Body of pancreas (tissue), 4 donors: ENCODE measurements around the gene TRIM49D2. TPM values are rescaled to one million over a fixed set of nuclear protein-coding genes. Genes with fewer than 3 reads are reported as not detected.
A peak's percentile ranks its signal among the peaks of the same experiment; 100 is the strongest.
"Not testable (repeated sequence)": the region's sequence is repeated elsewhere in the genome, so short reads cannot be mapped to it uniquely, and the experiment has no call there.

ENCODE experiments used
- ATAC-seq: fragments of 150-250 bp; one replicate; pipeline ENCODE4 v1.9.1; 2016
- DNase-seq, 4 donors: peaks; one replicate each; pipeline ENCODE4 v3.0.0-alpha.2; 2019
- H3K27ac ChIP-seq, 4 donors: fragments of 200-600 bp; sonication (generic); 1 replicate in 3 of 4; 2 replicates in 1 of 4; pipeline versions ENCODE4 v1.5.1 to v1.6.1; 2016 to 2019; ENCODE audit warnings: mild to moderate bottlenecking in 1 of 4, mixed read lengths in 1 of 4, moderate library complexity in 1 of 4
- H3K27me3 ChIP-seq, 2 donors: fragments of 200-600 bp; sonication (generic); one replicate each; pipeline ENCODE4 v1.6.0; 2016; ENCODE audit warnings: mild to moderate bottlenecking in 1 of 2
- H3K36me3 ChIP-seq, 2 donors: fragments of 200-600 bp; sonication (generic); replicated peaks in 1 of 2; 2 replicates each; pipeline ENCODE4 v1.5.1; 2016; ENCODE audit warnings: low read depth in 2 of 2; ENCODE audit not compliant: insufficient read depth in 1 of 2
- H3K4me1 ChIP-seq: fragments of 200-600 bp; sonication (generic); one replicate; pipeline ENCODE4 v1.6.0; 2016
- H3K4me3 ChIP-seq, 2 donors: fragments of 200-600 bp; sonication (generic); 1 replicate in 1 of 2; 2 replicates in 1 of 2; pipeline ENCODE4 v1.5.1; 2016 to 2019
- H3K9me3 ChIP-seq, 3 donors: fragments of 200-600 bp; sonication (generic); 1 replicate in 2 of 3; 2 replicates in 1 of 3; pipeline ENCODE4 v1.5.1; 2016
- POLR2A ChIP-seq, 3 donors: fragments of 450-650 bp; IDR thresholded peaks; one replicate each; pipeline ENCODE4 v1.6.1; 2016; ENCODE audit warnings: antibody characterized with exemption in 3 of 3, mild to moderate bottlenecking in 2 of 3
- WGBS, 2 donors: methylation state at CpG; one replicate each; pipeline ENCODE4 v1.1.5; 2017; 5-methylcytosine and 5-hydroxymethylcytosine counted together
- intact Hi-C: fragments of 100-400 bp; cut with DNase I; formaldehyde crosslinking; loops from one replicate; pipeline ENCODE4 v1.15.1; 2023
- small RNA-seq: library from RNA; depleted of rRNA; stranded (forward); fragments of <200 nt; gene quantifications from one replicate; pipeline ENCODE3, GENCODE V24; 2016
- total RNA-seq, 2 donors: library from RNA; depleted of rRNA; stranded (reverse); fragments of >200 nt; gene quantifications; one replicate each; pipeline ENCODE4 v1.1.0, GENCODE V29; 2016
- TF ChIP-seq, protein P1 (sequence below), 7 experiments: fragments of 450-650 bp in 4 of 7; fragments of 200-600 bp in 3 of 7; sonication (generic) in 3 of 7; IDR thresholded peaks; one replicate each; pipeline ENCODE4 v1.5.1; 2016 to 2019; ENCODE audit warnings: antibody characterized with exemption in 7 of 7

TRIM49D2 gene, protein sequence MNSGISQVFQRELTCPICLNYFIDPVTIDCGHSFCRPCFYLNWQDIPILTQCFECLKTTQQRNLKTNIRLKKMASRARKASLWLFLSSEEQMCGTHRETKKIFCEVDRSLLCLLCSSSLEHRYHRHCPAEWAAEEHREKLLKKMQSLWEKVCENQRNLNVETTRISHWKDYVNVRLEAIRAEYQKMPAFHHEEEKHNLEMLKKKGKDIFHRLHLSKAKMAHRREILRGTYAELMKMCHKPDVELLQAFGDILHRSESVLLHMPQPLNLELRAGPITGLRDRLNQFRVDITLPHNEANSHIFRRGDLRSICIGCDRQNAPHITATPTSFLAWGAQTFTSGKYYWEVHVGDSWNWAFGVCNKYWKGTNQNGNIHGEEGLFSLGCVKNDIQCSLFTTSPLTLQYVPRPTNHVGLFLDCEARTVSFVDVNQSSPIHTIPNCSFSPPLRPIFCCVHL
- total RNA-seq, result not detected

DNA sequence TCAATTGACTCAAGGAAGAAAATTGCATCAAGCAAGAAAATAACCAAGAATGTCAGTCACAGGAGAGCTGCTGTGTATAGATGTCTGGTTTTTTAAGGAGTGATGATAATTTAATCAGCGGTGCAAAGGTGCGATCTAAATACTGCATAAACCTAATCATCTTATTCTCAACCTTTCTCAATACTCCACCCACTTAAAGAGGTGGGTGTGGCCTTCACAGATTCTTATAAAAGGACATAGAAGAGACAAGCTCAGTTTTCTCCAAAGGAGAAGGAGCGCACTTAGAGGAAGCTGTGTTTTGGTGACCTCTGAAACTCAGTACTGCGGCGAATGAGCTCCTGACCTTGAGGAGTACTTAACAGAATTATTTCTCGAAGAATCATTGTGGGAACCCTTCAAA is at the start of gene TRIM49D2:
TSS of gene TRIM49D2 (plus strand) at position 301 of the 400 bp plus-strand sequence. CDS start 2,698 bp downstream, outside the sequence.
- ATAC-seq, intact Hi-C loops, H3K27ac ChIP-seq, H3K36me3 ChIP-seq, H3K9me3 ChIP-seq, H3K27me3 ChIP-seq, DNase-seq, H3K4me3 ChIP-seq, H3K4me1 ChIP-seq: not testable (repeated sequence)
- 64 to 86% methylated on average over 2 of the region's 6 CpGs for WGBS, 2 donors

DNA sequence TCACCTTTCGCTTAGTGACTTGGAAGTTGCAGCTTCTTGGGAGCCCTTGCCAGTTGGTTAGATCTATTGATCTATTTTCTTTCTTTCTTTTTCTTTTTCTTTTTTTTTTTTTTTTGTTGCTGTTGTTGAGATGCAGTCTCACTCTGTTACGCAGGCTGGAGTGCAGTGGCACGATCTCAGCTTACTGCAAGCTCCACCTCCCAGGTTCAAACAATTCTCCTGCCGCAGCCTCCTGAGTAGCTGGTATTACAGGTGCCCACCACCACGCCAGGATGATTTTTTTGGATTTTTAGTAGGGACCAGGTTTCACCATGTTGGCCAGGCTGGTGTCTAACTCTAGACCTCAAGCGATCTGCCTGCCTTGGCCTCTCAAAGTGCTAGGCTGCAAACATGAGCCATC is 46.4 kb upstream of the TRIM49D2 start:
- H3K36me3 ChIP-seq, ATAC-seq, H3K4me3 ChIP-seq, H3K9me3 ChIP-seq, H3K27ac ChIP-seq, intact Hi-C loops, DNase-seq, H3K27me3 ChIP-seq, H3K4me1 ChIP-seq: not testable (repeated sequence)
- 63 to 78% methylated on average over 1 to 2 of the region's 6 CpGs for WGBS, 2 donors

DNA sequence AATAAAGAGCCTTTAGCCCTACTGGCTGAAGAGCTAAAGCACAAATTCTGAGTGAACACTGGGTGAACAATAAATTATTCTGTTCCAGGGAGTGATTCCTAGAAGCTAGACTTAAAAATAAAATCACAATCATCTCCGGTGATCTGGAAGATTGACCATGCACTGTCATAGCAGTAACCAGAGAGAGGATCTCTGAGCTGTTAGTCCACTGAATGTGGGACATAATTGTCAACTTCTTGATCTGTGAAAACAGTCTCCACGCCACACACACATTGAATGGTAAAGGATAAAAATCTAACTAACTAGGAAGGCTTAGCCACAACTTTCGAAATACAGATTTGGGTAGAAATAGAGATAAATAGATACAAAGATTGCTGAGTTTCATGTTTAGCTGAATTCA is 30.6 kb upstream of the TRIM49D2 start:
- ATAC-seq, H3K4me3 ChIP-seq, H3K9me3 ChIP-seq, DNase-seq, H3K27ac ChIP-seq, H3K4me1 ChIP-seq, H3K27me3 ChIP-seq, intact Hi-C loops, H3K36me3 ChIP-seq: not testable (repeated sequence)
- 56% methylated on average over 2 of the region's 3 CpGs; no CpG with 5 or more reads in 1 of the 2 donors for WGBS, 2 donors

DNA sequence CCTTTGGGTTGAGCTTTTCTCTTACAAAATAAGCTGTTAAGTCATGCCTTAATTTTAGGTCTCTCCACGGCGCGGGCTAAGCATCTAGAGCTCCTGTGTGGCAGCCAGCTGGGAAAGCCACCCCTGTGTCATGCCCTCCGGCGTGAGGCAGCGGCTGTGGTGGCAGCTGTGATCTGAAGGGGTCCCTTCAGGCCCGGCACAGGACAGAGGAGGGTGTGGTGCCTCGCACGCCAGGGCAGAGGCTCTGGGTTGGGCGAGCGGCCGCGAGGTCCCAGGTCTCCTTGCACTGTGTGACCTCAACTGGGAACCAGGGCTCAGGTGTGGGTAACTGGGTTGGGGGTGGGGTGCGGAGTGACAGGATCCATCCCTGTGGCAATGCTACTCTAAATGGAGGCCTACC is 23.1 kb upstream of the TRIM49D2 start:
- H3K9me3 ChIP-seq, H3K27ac ChIP-seq, H3K4me3 ChIP-seq, H3K36me3 ChIP-seq, H3K4me1 ChIP-seq, H3K27me3 ChIP-seq, intact Hi-C loops, ATAC-seq, DNase-seq: not testable (repeated sequence)
- no CpG with 5 or more reads among the region's 14 CpGs for WGBS, 2 donors

DNA sequence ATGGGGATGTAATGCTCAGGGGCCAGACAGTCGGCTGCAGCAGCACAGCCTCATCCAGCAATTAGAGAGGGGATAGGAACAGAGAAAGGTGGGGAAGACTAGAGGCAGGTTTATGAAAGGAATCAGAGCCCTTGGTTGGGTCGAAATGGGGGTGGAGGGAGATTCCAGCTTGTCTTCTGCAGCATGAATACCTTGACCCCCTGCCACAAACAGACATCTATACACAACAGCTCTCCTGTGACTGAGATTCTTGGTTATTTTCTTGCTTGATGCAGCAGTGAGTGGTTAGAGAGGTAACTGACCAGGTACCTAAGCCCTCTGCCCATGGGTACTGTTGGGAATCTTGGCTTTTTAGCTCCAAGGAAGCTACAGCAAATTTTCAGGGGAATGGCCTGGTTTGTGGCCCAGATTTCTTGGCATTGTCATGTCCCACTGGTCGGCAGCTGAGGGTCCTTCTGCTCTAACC is 1.6 kb upstream of the TRIM49D2 start, which contains the start of gene TRIM49D1:
TSS of gene TRIM49D1 (minus strand) at position 51 of the 466 bp plus-strand sequence. CDS start 4,535 bp downstream, outside the sequence.
- whole genome bisulfite sequencing, 2 donors, result 23 to 37% methylated on average over 3 of the region's 3 CpGs
- no peaks in the 10 kb centered on the region for H3K4me1 ChIP-seq
- no peak for ATAC-seq
- intact Hi-C loops, result no loop called here
- H3K27ac ChIP-seq, result no peak within 1 kb of the TSS
- no peaks in the 10 kb centered on the region for H3K36me3 ChIP-seq
- H3K27me3 ChIP-seq, result no peaks in the 10 kb centered on the region
- no peak for DNase-seq
- TF ChIP-seq, protein P1, sequence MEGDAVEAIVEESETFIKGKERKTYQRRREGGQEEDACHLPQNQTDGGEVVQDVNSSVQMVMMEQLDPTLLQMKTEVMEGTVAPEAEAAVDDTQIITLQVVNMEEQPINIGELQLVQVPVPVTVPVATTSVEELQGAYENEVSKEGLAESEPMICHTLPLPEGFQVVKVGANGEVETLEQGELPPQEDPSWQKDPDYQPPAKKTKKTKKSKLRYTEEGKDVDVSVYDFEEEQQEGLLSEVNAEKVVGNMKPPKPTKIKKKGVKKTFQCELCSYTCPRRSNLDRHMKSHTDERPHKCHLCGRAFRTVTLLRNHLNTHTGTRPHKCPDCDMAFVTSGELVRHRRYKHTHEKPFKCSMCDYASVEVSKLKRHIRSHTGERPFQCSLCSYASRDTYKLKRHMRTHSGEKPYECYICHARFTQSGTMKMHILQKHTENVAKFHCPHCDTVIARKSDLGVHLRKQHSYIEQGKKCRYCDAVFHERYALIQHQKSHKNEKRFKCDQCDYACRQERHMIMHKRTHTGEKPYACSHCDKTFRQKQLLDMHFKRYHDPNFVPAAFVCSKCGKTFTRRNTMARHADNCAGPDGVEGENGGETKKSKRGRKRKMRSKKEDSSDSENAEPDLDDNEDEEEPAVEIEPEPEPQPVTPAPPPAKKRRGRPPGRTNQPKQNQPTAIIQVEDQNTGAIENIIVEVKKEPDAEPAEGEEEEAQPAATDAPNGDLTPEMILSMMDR (IDR thresholded peaks at IDR 0.05), result no peak
- TF ChIP-seq POLR2A (IDR thresholded peaks at IDR 0.05), result no peak
- no peak within 1 kb of the TSS for H3K4me3 ChIP-seq
- H3K9me3 ChIP-seq, result no peaks in the 10 kb centered on the region

DNA sequence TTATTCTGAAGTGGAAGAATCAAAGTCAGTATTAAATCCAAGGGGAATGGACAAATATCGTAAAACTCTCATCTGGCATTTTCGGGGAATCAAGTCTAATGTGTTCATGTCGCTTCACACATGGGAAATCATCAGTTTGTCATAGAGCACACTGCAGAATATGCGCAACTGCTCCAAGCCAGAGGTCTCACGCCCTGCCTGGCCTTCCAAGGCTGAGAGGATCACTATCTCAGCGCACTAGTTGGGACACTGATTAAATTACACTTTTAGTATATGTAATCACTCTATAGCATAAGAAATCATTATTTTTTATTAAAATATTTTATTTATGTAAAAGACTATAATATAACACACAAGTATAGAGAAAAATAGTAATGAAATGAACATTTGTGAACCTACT is 37.0 kb downstream of the TRIM49D2 start:
- not testable (repeated sequence) for H3K4me3 ChIP-seq

DNA sequence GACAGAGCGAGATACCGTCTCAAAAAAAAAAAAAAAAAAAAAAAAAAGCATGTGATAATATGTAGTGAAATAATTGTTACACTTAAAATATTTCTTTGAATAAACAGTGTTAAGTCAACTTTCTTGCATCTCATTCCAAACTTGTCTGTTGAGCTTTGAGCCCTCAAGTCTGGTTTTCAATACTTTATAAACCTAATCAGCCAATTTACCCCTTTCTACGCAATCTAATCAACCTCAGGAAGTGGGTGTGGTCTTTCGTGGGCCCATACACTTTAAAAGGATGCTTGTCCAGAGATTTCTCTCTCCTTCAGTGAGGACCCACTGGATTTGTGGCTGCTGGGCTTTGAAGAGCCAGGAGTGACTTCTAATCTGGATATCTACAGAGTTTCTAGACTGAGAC is 41.9 kb downstream of the TRIM49D2 start, which contains the start of gene TRIM64:
TSS of gene TRIM64 (plus strand) at position 301 of the 400 bp plus-strand sequence. CDS start 2,467 bp downstream, outside the sequence.
- H3K27me3 ChIP-seq, ATAC-seq, H3K36me3 ChIP-seq, H3K27ac ChIP-seq, H3K4me3 ChIP-seq, intact Hi-C loops, H3K9me3 ChIP-seq, H3K4me1 ChIP-seq, DNase-seq: not testable (repeated sequence)
- no CpG with 5 or more reads among the region's 4 CpGs for WGBS, 2 donors

More for the DNA sequence above, 37.0 kb downstream of the TRIM49D2 start:
- H3K27ac ChIP-seq, H3K27me3 ChIP-seq, H3K9me3 ChIP-seq, intact Hi-C loops, ATAC-seq, H3K4me1 ChIP-seq, H3K36me3 ChIP-seq: not testable (repeated sequence)
- DNase-seq, result peak in 1 of 4 donors; percentile 1
- WGBS, 2 donors, result 75 to 81% methylated on average over 6 of the region's 6 CpGs

Small RNA genes lying within 50 kb of the gene (small RNA-seq; reads per million reads assigned to genes)
- gene AP004607.1, result not detected

Other genes with a start within 250 kb of the TRIM49D2 start
- gene TRIM77, start 213.8 kb upstream of the TRIM49D2 start, total RNA-seq, result not detected
- not detected for gene TRIM49, start 115.5 kb upstream of the TRIM49D2 start, total RNA-seq
- not detected for gene TRIM64B, start 45.6 kb upstream of the TRIM49D2 start, total RNA-seq
- gene TRIM49D1, start 1.8 kb upstream of the TRIM49D2 start, total RNA-seq, result not detected
- not detected for gene TRIM64, start 42.0 kb downstream of the TRIM49D2 start, total RNA-seq
- not detected for gene TRIM49C, start 107.0 kb downstream of the TRIM49D2 start, total RNA-seq
- not detected for gene UBTFL1, start 161.9 kb downstream of the TRIM49D2 start, total RNA-seq
- 1 to 10 TPM in 1 of 2 donors, not detected in 1; 1.6 TPM for gene NAALAD2, start 210.6 kb downstream of the TRIM49D2 start, total RNA-seq